H9 (cell line): ENCODE results near the gene OR10H5. TPM values are rescaled to one million over a fixed set of nuclear protein-coding genes. Genes with fewer than 3 reads are reported as not detected.

ENCODE experiments used
- DNase-seq: peaks from one replicate; pipeline ENCODE4 v3.0.0-alpha.2; 2017
- H2AFZ ChIP-seq: one replicate; pipeline ENCODE4 v1.6.1; 2013; ENCODE audit warnings: mild to moderate bottlenecking, low read length, control low read depth, moderate library complexity
- H2AK5ac ChIP-seq: 2 replicates; pipeline ENCODE4 v1.6.1; 2013; ENCODE audit warnings: low read length, control low read depth, mixed read lengths; ENCODE audit not compliant: insufficient read length
- H2BK120ac ChIP-seq: one replicate; pipeline ENCODE4 v1.6.1; 2013; ENCODE audit warnings: low read depth, mild to moderate bottlenecking, low read length, control low read depth, inconsistent platforms; ENCODE audit not compliant: poor library complexity, severe bottlenecking
- H2BK12ac ChIP-seq: 2 replicates; pipeline ENCODE4 v1.6.1; 2013; ENCODE audit warnings: low read length, control low read depth, mixed read lengths, low read depth; ENCODE audit not compliant: insufficient read length
- H2BK15ac ChIP-seq: 2 replicates; pipeline ENCODE4 v1.6.1; 2013; ENCODE audit warnings: low read depth, low read length, control low read depth
- H2BK20ac ChIP-seq: one replicate; pipeline ENCODE4 v1.6.1; 2013; ENCODE audit warnings: low read depth, mild to moderate bottlenecking, low read length, control low read depth, inconsistent platforms; ENCODE audit not compliant: poor library complexity, severe bottlenecking
- H2BK5ac ChIP-seq: 2 replicates; pipeline ENCODE4 v1.6.1; 2013; ENCODE audit warnings: low read length, control low read depth, mixed read lengths; ENCODE audit not compliant: insufficient read length
- H3K14ac ChIP-seq: 2 replicates; pipeline ENCODE4 v1.6.1; 2013; ENCODE audit warnings: low read length, control low read depth; ENCODE audit not compliant: insufficient read depth
- H3K18ac ChIP-seq: 2 replicates; pipeline ENCODE4 v1.6.1; 2013; ENCODE audit warnings: low read depth, mild to moderate bottlenecking, mixed read lengths, low read length, control low read depth; ENCODE audit not compliant: insufficient read length
- H3K23ac ChIP-seq: 2 replicates; pipeline ENCODE4 v1.6.1; 2013; ENCODE audit warnings: low read length, control low read depth, mixed read lengths, low read depth; ENCODE audit not compliant: insufficient read length
- H3K23me2 ChIP-seq: 2 replicates; pipeline ENCODE4 v1.6.1; 2013; ENCODE audit warnings: low read depth, mild to moderate bottlenecking, mixed read lengths, low read length, control low read depth; ENCODE audit not compliant: insufficient read length, poor library complexity, severe bottlenecking
- H3K27ac ChIP-seq: 2 replicates; pipeline ENCODE4 v1.5.1; 2013; ENCODE audit warnings: low read length, control low read depth, mixed read lengths, low read depth; ENCODE audit not compliant: insufficient read length
- H3K27me3 ChIP-seq: 2 replicates; pipeline ENCODE4 v1.6.1; 2013; ENCODE audit warnings: low read length, control low read depth, inconsistent platforms; ENCODE audit not compliant: insufficient read depth
- H3K4ac ChIP-seq: 2 replicates; pipeline ENCODE4 v1.6.1; 2013; ENCODE audit warnings: low read depth, mild to moderate bottlenecking, control low read depth, inconsistent platforms, low read length, moderate library complexity
- H3K4me1 ChIP-seq: 2 replicates; pipeline ENCODE4 v1.6.1; 2013; ENCODE audit warnings: low read length, control low read depth, inconsistent platforms; ENCODE audit not compliant: insufficient read depth
- H3K4me2 ChIP-seq: 2 replicates; pipeline ENCODE4 v1.6.1; 2013; ENCODE audit warnings: low read length, control low read depth, mixed read lengths; ENCODE audit not compliant: insufficient read length, insufficient read depth
- H3K56ac ChIP-seq: 2 replicates; pipeline ENCODE4 v1.6.1; 2013; ENCODE audit warnings: low read depth, mild to moderate bottlenecking, mixed read lengths, low read length, control low read depth; ENCODE audit not compliant: insufficient read length
- H3K79me1 ChIP-seq: 2 replicates; pipeline ENCODE4 v1.6.1; 2013; ENCODE audit warnings: low read depth, mild to moderate bottlenecking, moderate library complexity, low read length, control low read depth, inconsistent platforms; ENCODE audit not compliant: insufficient read depth, poor library complexity, severe bottlenecking
- H3K79me2 ChIP-seq: 2 replicates; pipeline ENCODE4 v1.6.1; 2013; ENCODE audit warnings: low read length, control low read depth, inconsistent platforms; ENCODE audit not compliant: insufficient read depth
- H3K9ac ChIP-seq: 2 replicates; pipeline ENCODE4 v1.6.1; 2013; ENCODE audit warnings: low read length, control low read depth, mixed read lengths; ENCODE audit not compliant: insufficient read length; ENCODE audit errors: extremely low read depth
- H3K9me3 ChIP-seq: one replicate; pipeline ENCODE4 v1.6.1; 2013; ENCODE audit warnings: low read depth, low read length, inconsistent platforms; ENCODE audit not compliant: control insufficient read depth
- H3T11ph ChIP-seq: one replicate; pipeline ENCODE4 v1.6.1; 2013; ENCODE audit warnings: mild to moderate bottlenecking, low read length, control low read depth, inconsistent platforms
- H4K20me1 ChIP-seq: one replicate; pipeline ENCODE4 v1.6.1; 2013; ENCODE audit not compliant: control insufficient read depth, insufficient read length, insufficient read depth
- H4K5ac ChIP-seq: 2 replicates; pipeline ENCODE4 v1.6.1; 2013; ENCODE audit warnings: low read depth, mild to moderate bottlenecking, mixed read lengths, low read length, control low read depth; ENCODE audit not compliant: insufficient read length
- H4K8ac ChIP-seq: replicated peaks from 2 replicates; pipeline ENCODE4 v1.6.1; 2013; ENCODE audit warnings: low read length, control low read depth, mixed read lengths, low read depth; ENCODE audit not compliant: insufficient read length
- H4K91ac ChIP-seq: 2 replicates; pipeline ENCODE4 v1.6.1; 2013; ENCODE audit warnings: low read depth, mild to moderate bottlenecking, moderate library complexity, mixed read lengths, low read length, control low read depth; ENCODE audit not compliant: insufficient read length
- H3K27ac Mint-ChIP-seq, 3 experiments: 2 replicates in 2 of 3; 3 replicates in 1 of 3; pipeline ENCODE4 v1.8.0; 2020 to 2021; ENCODE audit warnings: mixed read lengths in 3 of 3, mild to moderate bottlenecking in 1 of 3, moderate library complexity in 1 of 3
- H3K27me3 Mint-ChIP-seq: 2 replicates; pipeline ENCODE4 v1.8.0; 2021; ENCODE audit warnings: low read depth, mild to moderate bottlenecking, moderate library complexity, mixed read lengths
- H3K36me3 Mint-ChIP-seq, 3 experiments: 2 replicates in 2 of 3; 3 replicates in 1 of 3; pipeline ENCODE4 v1.8.0; 2020 to 2021; ENCODE audit warnings: low read depth in 3 of 3, mixed read lengths in 3 of 3; ENCODE audit not compliant: insufficient read depth in 1 of 3
- H3K4me1 Mint-ChIP-seq, 2 experiments: 2 replicates each; pipeline ENCODE4 v1.8.0; 2020; ENCODE audit warnings: mixed read lengths in 2 of 2
- H3K4me3 Mint-ChIP-seq, 2 experiments: 2 replicates in 1 of 2; 3 replicates in 1 of 2; pipeline ENCODE4 v1.8.0; 2020 to 2021; ENCODE audit warnings: mild to moderate bottlenecking in 2 of 2, mixed read lengths in 2 of 2, moderate library complexity in 1 of 2
- H3K9me3 Mint-ChIP-seq, 2 experiments: 2 replicates in 1 of 2; 3 replicates in 1 of 2; pipeline ENCODE4 v1.8.0; 2020; ENCODE audit warnings: mild to moderate bottlenecking in 2 of 2, mixed read lengths in 2 of 2, moderate library complexity in 1 of 2
- CTCF ChIP-seq: fragments of 200-600 bp; sonication (generic); conservative IDR thresholded peaks from 3 replicates; pipeline ENCODE4 v1.8.0; 2021; ENCODE audit warnings: antibody characterized with exemption, mild to moderate bottlenecking
- WGBS: extraction: QIAGEN DNeasy Blood & Tissue Kit; methylation state at CpG from one replicate; pipeline ENCODE4 v1.1.7; 2013; ENCODE audit warnings: missing lambda C conversion rate, low lambda C conversion rate, mixed read lengths; ENCODE audit not compliant: insufficient read length; ENCODE audit errors: extremely low coverage; 5-methylcytosine and 5-hydroxymethylcytosine counted together
- total RNA-seq: library from RNA; stranded (reverse); gene quantifications from 2 replicates; pipeline ENCODE4 v1.2.1, GENCODE V29; 2021

The OR10H5 gene
- total RNA-seq, 1 experiment from 2014 or later = not detected

- Histone ChIP-seq H4K91ac (no peak overlapping the region), H3K9me3 (peaks cover 96% of the 10 kb centered on the region), H2BK20ac (no peak overlapping the region), H3K79me2 (no peaks in the 10 kb centered on the region), H3K27ac (no peak overlapping the region), H2BK15ac (no peak overlapping the region), H3K56ac (no peak overlapping the region), H2BK120ac (no peak overlapping the region), H4K20me1 (no peaks in the 10 kb centered on the region), H2AK5ac (no peak overlapping the region), H3K4ac (no peak overlapping the region), H2BK12ac (no peak overlapping the region), H3K23ac (no peak overlapping the region), H3K27me3 (no peaks in the 10 kb centered on the region), H3K79me1 (no peaks in the 10 kb centered on the region), H3K9ac (no peak overlapping the region), H2AFZ (no peak overlapping the region), H4K5ac (no peak overlapping the region), H3K4me1 (no peaks in the 10 kb centered on the region), H4K8ac (no peak overlapping the region), H3K23me2 (no peaks in the 10 kb centered on the region), H3K14ac (no peak overlapping the region), H3T11ph (no peak overlapping the region), H3K18ac (no peak overlapping the region), H2BK5ac (no peak overlapping the region), H3K4me2 (no peak overlapping the region)
- Mint-ChIP-seq H3K9me3 (peaks cover 86 to 95% of the 10 kb centered on the region in 2 experiments), H3K27ac (no peak overlapping the region), H3K4me1 (no peaks in the 10 kb centered on the region), H3K27me3 (peaks cover 5% of the 10 kb centered on the region; the same call in 1 of the 2 replicates), H3K36me3 (peaks cover 7 to 22% (median 15%) of the 10 kb centered on the region in 3 experiments; a peak in 6 of 7 replicates), H3K4me3 (no peak overlapping the region)
- TF ChIP-seq CTCF = no peak
- no peak for DNase-seq
- WGBS = no CpG with 5 or more reads among the region's 7 CpGs
Measured at GRCh38 chr19:15810335-15810734, 22.9 kb downstream of the OR10H5 start.
